NT2/D1 (cell line): Measurements from ENCODE around the gene SPG21.
A peak's percentile ranks its signal among the peaks of the same experiment; 100 is the strongest.

Source experiments
- DNase-seq: peaks from one replicate; pipeline ENCODE4 v3.0.0-alpha.2; 2011; ENCODE audit warnings: low read depth, low spot score
- H3K27me3 ChIP-seq: 2 replicates; pipeline ENCODE4 v1.6.0; 2011; ENCODE audit warnings: mild to moderate bottlenecking; ENCODE audit not compliant: insufficient read length, insufficient read depth
- H3K36me3 ChIP-seq: 2 replicates; pipeline ENCODE4 v1.6.1; 2011; ENCODE audit warnings: mild to moderate bottlenecking, low read length, mixed read lengths; ENCODE audit not compliant: insufficient read depth, insufficient read length
- H3K4me1 ChIP-seq: 2 replicates; pipeline ENCODE4 v1.5.1; 2011; ENCODE audit not compliant: insufficient read depth, insufficient read length
- H3K4me3 ChIP-seq: 2 replicates; pipeline ENCODE4 v1.5.1; 2011; ENCODE audit warnings: low read depth; ENCODE audit not compliant: insufficient read length
- H3K9ac ChIP-seq: 2 replicates; pipeline ENCODE4 v1.6.0; 2011; ENCODE audit warnings: low read depth; ENCODE audit not compliant: insufficient read length
- H3K9me3 ChIP-seq: 2 replicates; pipeline ENCODE4 v1.5.1; 2011; ENCODE audit warnings: mild to moderate bottlenecking, low read length; ENCODE audit not compliant: insufficient read depth
- SUZ12 ChIP-seq: IDR thresholded peaks from 2 replicates; pipeline ENCODE4 v1.6.1; 2011; ENCODE audit not compliant: insufficient read length, insufficient read depth; ENCODE audit errors: extremely low read depth
- YY1 ChIP-seq: IDR thresholded peaks from 2 replicates; pipeline ENCODE4 v1.6.1; 2011; ENCODE audit not compliant: insufficient read length, insufficient read depth
- ZNF274 ChIP-seq: IDR thresholded peaks from 2 replicates; pipeline ENCODE4 v1.6.1; 2011; ENCODE audit warnings: mild to moderate bottlenecking, low read depth, low read length

Gene SPG21

DNA sequence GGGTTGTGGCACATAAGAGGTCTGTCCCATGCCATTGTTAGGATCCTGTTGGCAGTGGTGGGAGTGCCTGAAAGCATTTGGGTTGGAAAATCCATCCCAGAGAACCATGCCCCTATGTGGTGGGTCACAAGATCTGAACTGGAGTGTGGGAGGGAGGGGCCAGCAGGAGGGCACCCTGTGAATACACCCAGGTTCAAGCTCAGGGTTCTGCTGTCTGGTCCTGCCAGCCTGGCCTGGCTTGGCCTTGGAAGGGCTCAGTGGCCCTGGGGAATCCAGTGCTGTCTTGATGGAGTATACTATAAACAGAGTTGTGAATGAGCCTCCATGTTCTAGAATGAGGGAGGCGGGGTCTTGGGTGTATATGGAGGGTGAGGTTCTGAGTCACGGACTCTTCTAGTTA, 66.2 kb downstream of the SPG21 start:
- H3K9me3 ChIP-seq, result peaks cover 13% of the 10 kb centered on the region
- no peak overlapping the region for H3K4me3 ChIP-seq
- no peak overlapping the region for H3K9ac ChIP-seq
- H3K4me1 ChIP-seq, result no peaks in the 10 kb centered on the region
- no peak for DNase-seq
- H3K36me3 ChIP-seq, result no peaks in the 10 kb centered on the region
- H3K27me3 ChIP-seq, result no peaks in the 10 kb centered on the region
- TF ChIP-seq ZNF274 (no peak), SUZ12 (no peak), YY1 (no peak)

DNA sequence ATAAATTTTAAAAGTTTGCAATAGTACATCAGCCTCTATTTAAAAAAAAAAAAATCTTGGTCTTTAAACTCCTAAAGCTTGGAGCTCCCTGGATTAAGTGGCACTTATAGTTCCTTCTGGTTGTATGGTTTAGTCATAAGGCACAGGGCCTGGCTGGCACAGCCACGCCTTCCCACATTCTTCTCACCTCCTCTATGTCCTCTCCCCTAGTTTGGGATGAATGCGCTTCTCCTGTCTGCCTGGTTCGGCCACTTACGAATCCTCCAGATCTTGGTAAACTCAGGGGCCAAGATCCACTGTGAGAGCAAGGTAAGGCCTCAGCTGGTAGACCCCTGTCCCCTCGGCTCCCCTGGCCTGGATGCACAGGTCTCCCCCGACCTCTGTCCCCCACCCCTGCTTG, 68.0 kb downstream of the SPG21 start:
- DNase-seq, result no peak
- Histone ChIP-seq H3K4me1 (peaks cover 8% of the 10 kb centered on the region), H3K9me3 (peaks cover 13% of the 10 kb centered on the region), H3K27me3 (no peaks in the 10 kb centered on the region), H3K9ac (no peak overlapping the region), H3K36me3 (no peaks in the 10 kb centered on the region), H3K4me3 (no peak overlapping the region)
- TF ChIP-seq YY1 (no peak), ZNF274 (no peak), SUZ12 (no peak)

DNA sequence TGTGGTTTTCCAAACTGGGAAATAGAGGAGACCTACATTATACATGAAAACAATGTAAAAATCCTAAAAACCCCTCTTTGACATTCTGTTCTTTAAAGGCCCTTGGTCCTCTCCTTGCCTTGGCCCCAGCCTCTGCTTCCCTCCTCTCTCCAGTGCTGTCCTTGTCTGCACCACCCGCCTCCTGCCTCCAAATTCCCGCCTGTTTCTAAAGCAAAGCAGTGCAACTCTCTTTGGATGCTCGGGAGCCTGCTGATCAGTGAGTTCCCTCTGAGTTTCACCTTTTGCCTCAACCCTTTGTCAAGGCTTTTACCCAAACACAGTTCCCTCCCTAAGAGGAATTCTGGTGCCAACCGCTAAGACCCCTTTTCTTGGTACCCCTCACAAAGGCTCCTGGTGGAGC, 70.0 kb downstream of the SPG21 start:
- Histone ChIP-seq H3K9ac (no peak overlapping the region), H3K36me3 (no peaks in the 10 kb centered on the region), H3K4me1 (peaks cover 22% of the 10 kb centered on the region), H3K9me3 (peaks cover 13% of the 10 kb centered on the region), H3K4me3 (no peak overlapping the region), H3K27me3 (no peaks in the 10 kb centered on the region)
- TF ChIP-seq YY1, result no peak
- TF ChIP-seq ZNF274, result no peak
- no peak for TF ChIP-seq SUZ12
- DNase-seq, result no peak

DNA sequence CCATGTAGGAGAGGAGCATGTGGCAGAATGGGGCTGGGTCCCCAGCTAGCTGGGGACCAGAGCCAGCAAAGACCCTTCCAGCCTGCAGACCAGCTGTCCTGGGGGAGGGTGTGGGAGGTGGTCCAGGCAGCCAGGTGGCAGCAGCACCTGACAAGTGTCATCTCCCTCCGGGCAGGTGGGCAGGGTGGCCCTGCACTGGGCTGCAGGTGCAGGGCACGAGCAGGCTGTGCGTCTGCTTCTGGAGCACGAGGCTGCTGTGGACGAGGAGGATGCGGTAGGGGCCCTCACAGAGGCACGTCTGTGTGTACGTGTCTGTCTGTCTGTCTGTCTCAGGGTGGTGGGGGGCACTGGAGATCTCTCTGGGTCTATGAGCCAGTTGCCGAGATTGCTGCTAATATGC, 72.5 kb downstream of the SPG21 start:
- H3K36me3 ChIP-seq, result no peaks in the 10 kb centered on the region
- TF ChIP-seq ZNF274 (no peak), SUZ12 (no peak), YY1 (no peak)
- no peaks in the 10 kb centered on the region for H3K9me3 ChIP-seq
- no peak overlapping the region for H3K4me3 ChIP-seq
- no peak for DNase-seq
- no peak overlapping the region for H3K9ac ChIP-seq
- peaks cover 26% of the 10 kb centered on the region for H3K4me1 ChIP-seq
- H3K27me3 ChIP-seq, result peaks cover 12% of the 10 kb centered on the region

DNA sequence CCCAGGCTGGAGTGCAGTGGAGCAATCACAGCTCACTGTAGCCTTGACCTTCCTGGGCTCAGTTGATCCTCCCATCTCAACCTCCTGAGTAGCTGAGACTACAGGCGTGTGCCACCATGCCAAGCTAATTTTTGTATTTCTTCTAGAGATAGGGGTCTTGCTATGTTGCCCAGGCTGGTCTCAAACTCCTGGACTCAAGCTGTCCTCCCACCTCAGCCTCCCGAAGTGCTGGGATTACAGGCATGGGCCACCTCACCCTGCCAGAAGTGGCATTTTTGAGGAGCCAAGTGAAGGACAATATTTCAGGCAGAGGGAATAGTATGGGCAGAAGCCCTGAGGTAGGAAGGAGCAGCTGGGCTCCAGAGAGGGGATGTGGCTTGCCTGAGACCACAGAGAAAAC, 73.3 kb downstream of the SPG21 start:
- DNase-seq, result no peak
- TF ChIP-seq ZNF274 (no peak), SUZ12 (no peak), YY1 (no peak)
- Histone ChIP-seq H3K4me1 (peaks cover 30% of the 10 kb centered on the region), H3K4me3 (no peak overlapping the region), H3K27me3 (peaks cover 19% of the 10 kb centered on the region), H3K9me3 (no peaks in the 10 kb centered on the region), H3K9ac (peak overlapping the region; percentile 18), H3K36me3 (no peaks in the 10 kb centered on the region)

DNA sequence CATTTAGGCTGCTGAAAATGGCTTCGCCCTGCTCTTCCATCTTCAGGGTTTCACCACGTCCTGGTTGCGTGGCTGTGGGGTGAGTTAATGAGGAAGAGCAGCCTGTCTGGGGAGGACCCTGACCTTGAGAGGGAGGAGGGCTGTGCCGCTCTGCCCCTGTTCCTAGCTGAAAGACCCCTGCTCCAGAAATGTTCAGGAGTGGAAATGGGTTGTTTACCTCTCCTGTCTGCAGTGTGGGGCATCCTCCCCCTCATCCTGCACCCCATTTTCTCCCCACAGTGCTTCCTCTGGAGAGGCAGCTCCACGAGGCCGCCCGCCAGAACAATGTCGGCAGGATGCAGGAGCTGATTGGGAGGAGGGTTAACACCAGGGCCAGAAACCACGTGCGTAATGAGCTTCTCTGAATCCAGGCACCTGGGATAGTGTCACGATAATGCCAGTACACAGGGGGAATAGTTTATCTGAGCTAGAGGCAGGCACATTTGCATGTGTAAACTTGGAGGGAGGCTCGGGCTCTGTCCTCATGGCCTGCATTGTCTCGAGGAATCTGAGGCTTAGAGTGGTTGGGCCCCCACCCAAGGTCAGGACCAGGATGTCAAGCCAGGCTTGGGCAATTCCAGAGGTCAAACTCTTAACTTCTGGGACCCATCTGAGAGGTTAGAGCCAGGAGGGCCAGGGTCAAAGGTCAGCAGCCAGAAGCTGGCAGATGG, 74.0 kb downstream of the SPG21 start:
- Histone ChIP-seq H3K36me3 (no peaks in the 10 kb centered on the region), H3K4me3 (no peak overlapping the region), H3K9ac (peak overlapping the region; percentile 53), H3K27me3 (peaks cover 26% of the 10 kb centered on the region), H3K9me3 (no peaks in the 10 kb centered on the region), H3K4me1 (peaks cover 30% of the 10 kb centered on the region)
- no peak for TF ChIP-seq ZNF274
- TF ChIP-seq YY1, result no peak
- no peak for TF ChIP-seq SUZ12
- peak; percentile 79 for DNase-seq
